Kidney epithelial cell (primary cell): ENCODE data around the gene KCNJ11. TPM values are rescaled to one million over a fixed set of nuclear protein-coding genes. Genes with fewer than 3 reads are reported as not detected.

Source experiments
- DNase-seq: peaks from one replicate; pipeline ENCODE4 v3.0.0-alpha.2; 2010; ENCODE audit warnings: low read depth
- H3K27me3 ChIP-seq: 2 replicates; pipeline ENCODE4 v1.6.0; 2011; ENCODE audit warnings: low read length; ENCODE audit not compliant: control insufficient read depth, insufficient read depth
- H3K36me3 ChIP-seq: 2 replicates; pipeline ENCODE4 v1.5.1; 2011; ENCODE audit warnings: low read length; ENCODE audit not compliant: control insufficient read depth, insufficient read depth
- H3K4me3 ChIP-seq: 2 replicates; pipeline ENCODE4 v1.5.1; 2011; ENCODE audit warnings: low read depth, mild to moderate bottlenecking, control low read depth, low read length
- CTCF ChIP-seq: IDR thresholded peaks from 2 replicates; pipeline ENCODE4 v1.5.1; 2011; ENCODE audit warnings: mild to moderate bottlenecking, moderate library complexity, low read length, control low read depth, inconsistent platforms; ENCODE audit not compliant: insufficient read depth, poor library complexity, severe bottlenecking
- total RNA-seq: library from RNA; depleted of rRNA; stranded (reverse); fragments of >200 nt; gene quantifications from 2 replicates; pipeline ENCODE4 v1.2.3, GENCODE V29; 2015

KCNJ11 gene
- total RNA-seq, 1 donor from 2014 or later, result 1.3 TPM

GRCh38 chr11:17412488-17413180, 24.2 kb upstream of the KCNJ11 start:
- DNase-seq, result no peak
- Histone ChIP-seq H3K36me3 (no peaks in the 10 kb centered on the region), H3K27me3 (peaks cover 25% of the 10 kb centered on the region), H3K4me3 (no peak overlapping the region)
- no peak for TF ChIP-seq CTCF

GRCh38 chr11:17411418-17411817, 23.0 kb upstream of the KCNJ11 start:
- H3K27me3 ChIP-seq, result peaks cover 30% of the 10 kb centered on the region
- no peak for TF ChIP-seq CTCF
- no peak for DNase-seq
- H3K4me3 ChIP-seq, result no peak overlapping the region
- no peaks in the 10 kb centered on the region for H3K36me3 ChIP-seq

- H3K36me3 ChIP-seq, result no peaks in the 10 kb centered on the region
- no peak for TF ChIP-seq CTCF
- H3K4me3 ChIP-seq, result no peak overlapping the region
- no peak for DNase-seq
- peaks cover 29% of the 10 kb centered on the region for H3K27me3 ChIP-seq
Measured at GRCh38 chr11:17410606-17411379, 22.3 kb upstream of the KCNJ11 start.

- no peaks in the 10 kb centered on the region for H3K36me3 ChIP-seq
- H3K4me3 ChIP-seq, result no peak overlapping the region
- peaks cover 15% of the 10 kb centered on the region for H3K27me3 ChIP-seq
- no peak for TF ChIP-seq CTCF
- no peak for DNase-seq
Measured at GRCh38 chr11:17408641-17409040, 20.2 kb upstream of the KCNJ11 start.

GRCh38 chr11:17408026-17408425, 19.6 kb upstream of the KCNJ11 start:
- H3K4me3 ChIP-seq, result no peak overlapping the region
- peaks cover 15% of the 10 kb centered on the region for H3K27me3 ChIP-seq
- TF ChIP-seq CTCF, result no peak
- no peaks in the 10 kb centered on the region for H3K36me3 ChIP-seq
- DNase-seq, result no peak
